GM19035 (cell line): Measurements from ENCODE around the gene KCNJ13.
"Not testable (repeated sequence)": the region's sequence is repeated elsewhere in the genome, so short reads cannot be mapped to it uniquely, and the experiment has no call there.

Experiments
- ATAC-seq: cut with Tn5 transposase; IDR thresholded peaks from one replicate; pipeline ENCODE4 v1.9.1; 2021; ENCODE audit not compliant: unreplicated experiment

The KCNJ13 gene

GRCh38 chr2:232770207-232770606 is 6.2 kb downstream of the KCNJ13 start:
- ATAC-seq = no peak

- no peak for ATAC-seq
Observed at GRCh38 chr2:232767866-232768265, 8.5 kb downstream of the KCNJ13 start.

- no peak for ATAC-seq
Observed at GRCh38 chr2:232761301-232761907, 15.0 kb downstream of the KCNJ13 start.

GRCh38 chr2:232757905-232758304 is 18.5 kb downstream of the KCNJ13 start:
- ATAC-seq = no peak

- ATAC-seq = no peak
Observed at GRCh38 chr2:232750135-232750671, 26.2 kb downstream of the KCNJ13 start.

- ATAC-seq = no peak
Observed at GRCh38 chr2:232749331-232749730, 27.0 kb downstream of the KCNJ13 start.

GRCh38 chr2:232748038-232748437 is 28.3 kb downstream of the KCNJ13 start:
- no peak for ATAC-seq

GRCh38 chr2:232744963-232745362 is 31.4 kb downstream of the KCNJ13 start:
- no peak for ATAC-seq

- no peak for ATAC-seq
Observed at GRCh38 chr2:232741972-232742371, 34.4 kb downstream of the KCNJ13 start.

- ATAC-seq = no peak
Observed at GRCh38 chr2:232741294-232741693, 35.1 kb downstream of the KCNJ13 start.

GRCh38 chr2:232731470-232731869 is 44.9 kb downstream of the KCNJ13 start:
- no peak for ATAC-seq

- ATAC-seq = no peak
Observed at GRCh38 chr2:232728785-232729184, 47.6 kb downstream of the KCNJ13 start.

GRCh38 chr2:232723027-232723426 is 53.3 kb downstream of the KCNJ13 start:
- no peak for ATAC-seq

GRCh38 chr2:232721882-232722281 is 54.5 kb downstream of the KCNJ13 start:
- ATAC-seq = no peak

- no peak for ATAC-seq
Observed at GRCh38 chr2:232721261-232721660, 55.1 kb downstream of the KCNJ13 start.

GRCh38 chr2:232720056-232720455 is 56.3 kb downstream of the KCNJ13 start:
- ATAC-seq = not testable (repeated sequence)
